Stomach (tissue), 9 donors: ENCODE measurements around the gene CACNA2D3. TPM values are rescaled to one million over a fixed set of nuclear protein-coding genes. Genes with fewer than 3 reads are reported as not detected.

Experiments used
- DNase-seq, 2 donors: peaks; one replicate each; pipeline versions ENCODE4 v3.0.0 to v3.0.0-alpha.2; 2013 to 2019
- H3K27ac ChIP-seq, 5 donors: fragments of 200-600 bp in 4 of 5; sonication (generic) in 4 of 5; one replicate each; pipeline ENCODE4 v1.5.1; 2013 to 2019; ENCODE audit warnings: mild to moderate bottlenecking in 1 of 5, moderate library complexity in 1 of 5
- H3K27me3 ChIP-seq, 3 donors: fragments of 200-600 bp; sonication (generic); one replicate each; pipeline ENCODE4 v1.5.1; 2017 to 2019; ENCODE audit warnings: mixed run types in 1 of 3
- H3K36me3 ChIP-seq, 4 donors: fragments of 200-600 bp; sonication (generic); 1 replicate in 3 of 4; 2 replicates in 1 of 4; pipeline ENCODE4 v1.5.1; 2016 to 2019
- H3K4me1 ChIP-seq, 4 donors: fragments of 200-600 bp; sonication (generic); one replicate each; pipeline ENCODE4 v1.5.1; 2016 to 2019
- H3K4me3 ChIP-seq, 4 donors: fragments of 200-600 bp; sonication (generic) in 3 of 4; one replicate each; pipeline ENCODE4 v1.5.1; 2016 to 2019; ENCODE audit warnings: mild to moderate bottlenecking in 1 of 4
- H3K9me3 ChIP-seq, 4 donors: fragments of 200-600 bp; sonication (generic); one replicate each; pipeline ENCODE4 v1.5.1; 2016 to 2019
- EP300 ChIP-seq: sonication (generic); formaldehyde crosslinking; IDR thresholded peaks from one replicate; pipeline ENCODE4 v1.6.1; 2017; ENCODE audit warnings: antibody characterized with exemption
- POLR2A ChIP-seq, 4 donors: fragments of 450-650 bp; IDR thresholded peaks; one replicate each; pipeline ENCODE4 v1.6.1; 2016; ENCODE audit warnings: antibody characterized with exemption in 4 of 4, control low read depth in 2 of 4, mild to moderate bottlenecking in 1 of 4, moderate library complexity in 1 of 4
- POLR2AphosphoS5 ChIP-seq, 3 donors: sonication (generic); formaldehyde crosslinking; IDR thresholded peaks; one replicate each; pipeline ENCODE4 v1.6.1; 2016; ENCODE audit warnings: antibody characterized with exemption in 3 of 3
- WGBS, 5 donors: extraction: QIAGEN DNeasy Blood & Tissue Kit in 3 of 5; methylation state at CpG; one replicate each; pipeline versions ENCODE4 v1.1.5 to v1.1.7; 2013 to 2018; 5-methylcytosine and 5-hydroxymethylcytosine counted together
- intact Hi-C: fragments of 100-400 bp; cut with DNase I; formaldehyde crosslinking; loops from one replicate; pipeline ENCODE4 v1.15.1; 2023; ENCODE audit warnings: low total_unique reads
- polyA plus RNA-seq, 3 donors: library from polyadenylated mRNA; stranded (reverse); fragments of 200-250 nt; gene quantifications; one replicate each; pipeline ENCODE4 v1.2.3, GENCODE V29; 2013
- total RNA-seq, 5 donors: library from RNA; depleted of rRNA; stranded (reverse); fragments of >200 nt; gene quantifications; one replicate each; pipeline versions ENCODE4 v1.1.0 to v1.2.3, GENCODE V29; 2014 to 2016
- TF ChIP-seq, protein P1 (sequence below), 7 experiments: fragments of 450-650 bp in 4 of 7; fragments of 200-600 bp in 3 of 7; sonication (generic) in 3 of 7; IDR thresholded peaks; one replicate each; pipeline ENCODE4 v1.5.1; 2016 to 2019; ENCODE audit warnings: antibody characterized with exemption in 7 of 7, control low read depth in 2 of 7, mild to moderate bottlenecking in 1 of 7
- donor health status: healthy with polysubstance abuse.
- donor health status: Bipolar disorder and iron deficiency.
- donor health status: healthy.

The CACNA2D3 gene
- total and polyA plus RNA-seq, 8 donors: 0.56 to 54.0 (median 2.9) TPM; not detected in 1

GRCh38 chr3:54916732-54917131, 794.4 kb downstream of the CACNA2D3 start:
- Histone ChIP-seq H3K27ac (no peak overlapping the region), H3K9me3 (peaks cover 0 to 3% (median 0%) of the 10 kb centered on the region in 4 donors), H3K36me3 (no peaks in the 10 kb centered on the region), H3K4me1 (no peaks in the 10 kb centered on the region), H3K4me3 (no peak overlapping the region), H3K27me3 (no peaks in the 10 kb centered on the region)
- no peak for DNase-seq
- TF ChIP-seq POLR2AphosphoS5 (IDR thresholded peaks at IDR 0.05) (no peak), POLR2A (IDR thresholded peaks at IDR 0.05) (no peak), EP300 (no peak)
- TF ChIP-seq, protein P1, sequence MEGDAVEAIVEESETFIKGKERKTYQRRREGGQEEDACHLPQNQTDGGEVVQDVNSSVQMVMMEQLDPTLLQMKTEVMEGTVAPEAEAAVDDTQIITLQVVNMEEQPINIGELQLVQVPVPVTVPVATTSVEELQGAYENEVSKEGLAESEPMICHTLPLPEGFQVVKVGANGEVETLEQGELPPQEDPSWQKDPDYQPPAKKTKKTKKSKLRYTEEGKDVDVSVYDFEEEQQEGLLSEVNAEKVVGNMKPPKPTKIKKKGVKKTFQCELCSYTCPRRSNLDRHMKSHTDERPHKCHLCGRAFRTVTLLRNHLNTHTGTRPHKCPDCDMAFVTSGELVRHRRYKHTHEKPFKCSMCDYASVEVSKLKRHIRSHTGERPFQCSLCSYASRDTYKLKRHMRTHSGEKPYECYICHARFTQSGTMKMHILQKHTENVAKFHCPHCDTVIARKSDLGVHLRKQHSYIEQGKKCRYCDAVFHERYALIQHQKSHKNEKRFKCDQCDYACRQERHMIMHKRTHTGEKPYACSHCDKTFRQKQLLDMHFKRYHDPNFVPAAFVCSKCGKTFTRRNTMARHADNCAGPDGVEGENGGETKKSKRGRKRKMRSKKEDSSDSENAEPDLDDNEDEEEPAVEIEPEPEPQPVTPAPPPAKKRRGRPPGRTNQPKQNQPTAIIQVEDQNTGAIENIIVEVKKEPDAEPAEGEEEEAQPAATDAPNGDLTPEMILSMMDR (IDR thresholded peaks at IDR 0.05): no peak
- intact Hi-C loops: no loop called here

DNA sequence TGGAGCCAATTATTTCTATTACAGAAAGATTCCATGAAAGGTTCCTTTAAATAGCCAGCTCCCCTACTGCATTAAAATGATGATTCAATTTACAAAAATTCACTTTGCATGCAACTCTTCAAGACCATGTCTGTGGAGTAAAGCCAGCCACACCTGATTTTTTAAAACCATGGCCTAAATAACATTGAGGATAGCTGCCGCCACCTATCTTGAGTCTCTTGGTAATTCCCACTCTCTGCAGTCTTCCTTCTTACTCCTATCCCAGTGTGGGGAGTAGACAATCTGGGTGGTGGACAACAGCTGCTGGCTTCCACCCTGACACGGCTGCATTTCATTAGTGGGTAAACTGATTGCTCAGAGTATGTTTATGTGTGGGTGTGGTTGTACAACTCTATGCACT, 794.8 kb downstream of the CACNA2D3 start:
- intact Hi-C loops: no loop called here
- no peak overlapping the region for H3K27ac ChIP-seq

DNA sequence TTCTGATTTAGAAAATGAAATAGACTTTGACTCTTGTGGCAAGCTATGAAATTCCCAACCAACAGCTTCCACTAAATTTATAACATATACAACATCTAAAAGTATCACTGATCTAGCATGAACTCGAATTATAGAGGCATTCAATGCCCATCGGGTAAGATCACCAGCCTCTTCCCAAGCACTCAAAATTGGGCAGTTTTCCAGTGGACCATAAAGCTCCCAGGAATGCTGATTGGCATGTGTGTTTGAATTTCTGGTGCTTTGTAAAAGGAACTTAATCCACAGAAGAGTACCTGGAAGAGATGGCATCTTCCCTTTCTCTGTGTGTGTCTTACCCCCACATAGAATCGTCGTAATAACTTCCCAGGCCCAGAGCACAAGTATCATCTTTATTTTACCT, 795.5 kb downstream of the CACNA2D3 start:
- no peak for TF ChIP-seq POLR2A (IDR thresholded peaks at IDR 0.05)
- TF ChIP-seq, protein P1 (IDR thresholded peaks at IDR 0.05): no peak
- no peak for TF ChIP-seq EP300
- no peak for TF ChIP-seq POLR2AphosphoS5 (IDR thresholded peaks at IDR 0.05)
- Histone ChIP-seq H3K9me3 (no peaks in the 10 kb centered on the region), H3K27ac (no peak overlapping the region), H3K4me3 (no peak overlapping the region), H3K27me3 (no peaks in the 10 kb centered on the region), H3K36me3 (no peaks in the 10 kb centered on the region), H3K4me1 (no peaks in the 10 kb centered on the region)
- WGBS, 5 donors: 77 to 91% (median 87%) methylated on average over 4 of the region's 4 CpGs
- intact Hi-C loops: no loop called here
- DNase-seq: no peak

More for the DNA sequence above, 794.8 kb downstream of the CACNA2D3 start:
- TF ChIP-seq, protein P1 (IDR thresholded peaks at IDR 0.05): no peak
- TF ChIP-seq POLR2AphosphoS5 (IDR thresholded peaks at IDR 0.05): no peak
- TF ChIP-seq POLR2A (IDR thresholded peaks at IDR 0.05): no peak
- no peak for TF ChIP-seq EP300
- 78 to 89% (median 82%) methylated on average over 2 of the region's 2 CpGs for WGBS, 5 donors
- Histone ChIP-seq H3K27me3 (no peaks in the 10 kb centered on the region), H3K36me3 (no peaks in the 10 kb centered on the region), H3K4me1 (no peaks in the 10 kb centered on the region), H3K9me3 (no peaks in the 10 kb centered on the region), H3K4me3 (no peak overlapping the region)
- no peak for DNase-seq

- intact Hi-C loops: no loop called here
- no peak for DNase-seq
- Histone ChIP-seq H3K9me3 (no peaks in the 10 kb centered on the region), H3K27me3 (no peaks in the 10 kb centered on the region), H3K36me3 (no peaks in the 10 kb centered on the region), H3K27ac (no peak overlapping the region), H3K4me1 (no peaks in the 10 kb centered on the region), H3K4me3 (no peak overlapping the region)
- TF ChIP-seq POLR2AphosphoS5 (IDR thresholded peaks at IDR 0.05): no peak
- TF ChIP-seq, protein P1 (IDR thresholded peaks at IDR 0.05): no peak
- TF ChIP-seq EP300: no peak
- 94 to 96% (median 95%) methylated on average over 12 of the region's 12 CpGs for WGBS, 5 donors
Measured at GRCh38 chr3:54918516-54918915, 796.2 kb downstream of the CACNA2D3 start.
